Activated T-helper 1 cell treated with Interleukin-2 at 50 U/mL for 16 hours (primary cell): ENCODE data around the gene ARHGAP24.
"Not testable (repeated sequence)": the region's sequence is repeated elsewhere in the genome, so short reads cannot be mapped to it uniquely, and the experiment has no call there.

Source experiments
- DNase-seq: peaks from one replicate; pipeline ENCODE4 v3.0.0-alpha.2; 2020; ENCODE audit warnings: low read depth

ARHGAP24 gene

GRCh38 chr4:86015412-86016350 is 540.7 kb downstream of the ARHGAP24 start:
- no peak for DNase-seq

GRCh38 chr4:86019362-86019761 is 544.4 kb downstream of the ARHGAP24 start:
- DNase-seq = no peak

- no peak for DNase-seq
Measured at GRCh38 chr4:86019906-86020305, 545.0 kb downstream of the ARHGAP24 start.

- DNase-seq = not testable (repeated sequence)
Measured at GRCh38 chr4:86021671-86022070, 546.7 kb downstream of the ARHGAP24 start.

GRCh38 chr4:86026720-86027119 is 551.8 kb downstream of the ARHGAP24 start:
- no peak for DNase-seq

- DNase-seq = no peak
Measured at GRCh38 chr4:86031927-86032326, 557.0 kb downstream of the ARHGAP24 start.

DNA sequence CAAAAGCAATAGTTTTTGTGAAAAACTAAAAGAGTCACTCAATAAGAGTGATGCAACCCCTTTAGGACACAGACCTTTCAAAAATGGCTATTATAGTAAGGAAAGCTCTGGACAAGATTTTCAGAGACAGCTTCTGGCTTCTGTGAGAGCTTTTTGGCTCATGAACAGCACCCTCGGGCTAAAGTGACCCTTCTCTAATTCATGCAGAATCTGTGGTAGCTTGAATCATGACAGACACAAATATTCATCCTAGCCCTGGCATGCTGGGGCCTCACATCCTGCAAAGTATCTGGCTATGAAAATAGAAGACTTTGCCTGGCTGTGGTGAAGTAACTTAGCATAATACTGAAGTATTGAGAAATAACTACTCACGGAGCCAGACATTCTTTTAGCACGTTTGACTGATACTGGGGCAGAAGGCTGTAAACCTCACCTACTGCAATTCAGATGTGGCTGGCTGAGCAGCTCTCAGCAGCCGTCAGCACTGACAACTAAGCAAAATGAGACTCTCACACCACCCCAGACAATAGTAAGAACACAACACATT is 557.6 kb downstream of the ARHGAP24 start:
- DNase-seq = no peak

GRCh38 chr4:86033171-86033570 is 558.2 kb downstream of the ARHGAP24 start:
- DNase-seq = no peak

DNA sequence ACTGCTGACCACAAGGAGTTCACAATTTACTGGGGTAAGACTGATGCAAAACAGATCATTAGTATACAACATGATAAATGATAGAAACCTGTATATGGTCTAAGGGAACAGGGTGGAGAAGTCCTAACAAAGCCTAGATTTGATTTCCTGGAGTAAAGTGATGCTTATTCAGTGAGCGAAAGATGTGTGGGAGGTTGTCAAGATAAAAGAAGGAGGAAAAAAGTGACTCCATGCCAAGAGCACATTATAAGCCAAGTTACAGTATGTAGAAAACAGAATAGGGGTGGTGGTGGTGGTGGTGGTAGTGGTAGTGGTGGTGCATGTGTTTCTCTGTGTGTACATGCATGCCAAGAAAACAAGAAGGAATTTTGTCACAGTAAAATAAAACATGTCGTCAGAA is 559.7 kb downstream of the ARHGAP24 start:
- no peak for DNase-seq

DNA sequence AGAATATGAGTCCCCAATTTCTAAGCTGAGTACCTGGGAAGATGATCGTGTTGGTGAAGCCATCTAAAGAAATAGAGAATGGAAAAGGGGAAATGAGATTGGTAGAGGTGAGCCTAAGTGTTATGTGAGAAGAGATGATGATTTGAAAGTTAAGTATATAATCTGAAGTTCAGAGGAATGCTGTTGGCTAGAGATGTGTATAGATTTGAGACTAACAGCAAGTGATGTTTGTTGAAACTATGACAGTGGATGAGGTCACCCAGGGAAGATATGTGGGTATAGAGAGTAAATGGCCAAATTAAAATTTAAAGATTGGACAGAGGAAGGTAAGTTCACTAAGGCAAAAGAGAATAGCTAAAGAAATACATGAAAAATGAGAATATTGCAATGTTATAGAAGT is 560.7 kb downstream of the ARHGAP24 start:
- DNase-seq = no peak

GRCh38 chr4:86036736-86037135 is 561.8 kb downstream of the ARHGAP24 start:
- DNase-seq = no peak

- DNase-seq = no peak
Measured at GRCh38 chr4:86038037-86038436, 563.1 kb downstream of the ARHGAP24 start.

GRCh38 chr4:86043755-86044592 is 569.0 kb downstream of the ARHGAP24 start:
- no peak for DNase-seq

GRCh38 chr4:86044593-86044985 is 569.6 kb downstream of the ARHGAP24 start:
- no peak for DNase-seq

- no peak for DNase-seq
Measured at GRCh38 chr4:86048426-86048825, 573.5 kb downstream of the ARHGAP24 start.

GRCh38 chr4:86050496-86050895 is 575.5 kb downstream of the ARHGAP24 start:
- no peak for DNase-seq
